NCI-H774 (cell line): ENCODE results near the gene RHOBTB3.
A peak's percentile ranks its signal among the peaks of the same experiment; 100 is the strongest.

Source experiments
- DNase-seq: peaks from one replicate; lab custom pipeline; 2025; lab: John Stamatoyannopoulos, UW

Gene RHOBTB3

DNA sequence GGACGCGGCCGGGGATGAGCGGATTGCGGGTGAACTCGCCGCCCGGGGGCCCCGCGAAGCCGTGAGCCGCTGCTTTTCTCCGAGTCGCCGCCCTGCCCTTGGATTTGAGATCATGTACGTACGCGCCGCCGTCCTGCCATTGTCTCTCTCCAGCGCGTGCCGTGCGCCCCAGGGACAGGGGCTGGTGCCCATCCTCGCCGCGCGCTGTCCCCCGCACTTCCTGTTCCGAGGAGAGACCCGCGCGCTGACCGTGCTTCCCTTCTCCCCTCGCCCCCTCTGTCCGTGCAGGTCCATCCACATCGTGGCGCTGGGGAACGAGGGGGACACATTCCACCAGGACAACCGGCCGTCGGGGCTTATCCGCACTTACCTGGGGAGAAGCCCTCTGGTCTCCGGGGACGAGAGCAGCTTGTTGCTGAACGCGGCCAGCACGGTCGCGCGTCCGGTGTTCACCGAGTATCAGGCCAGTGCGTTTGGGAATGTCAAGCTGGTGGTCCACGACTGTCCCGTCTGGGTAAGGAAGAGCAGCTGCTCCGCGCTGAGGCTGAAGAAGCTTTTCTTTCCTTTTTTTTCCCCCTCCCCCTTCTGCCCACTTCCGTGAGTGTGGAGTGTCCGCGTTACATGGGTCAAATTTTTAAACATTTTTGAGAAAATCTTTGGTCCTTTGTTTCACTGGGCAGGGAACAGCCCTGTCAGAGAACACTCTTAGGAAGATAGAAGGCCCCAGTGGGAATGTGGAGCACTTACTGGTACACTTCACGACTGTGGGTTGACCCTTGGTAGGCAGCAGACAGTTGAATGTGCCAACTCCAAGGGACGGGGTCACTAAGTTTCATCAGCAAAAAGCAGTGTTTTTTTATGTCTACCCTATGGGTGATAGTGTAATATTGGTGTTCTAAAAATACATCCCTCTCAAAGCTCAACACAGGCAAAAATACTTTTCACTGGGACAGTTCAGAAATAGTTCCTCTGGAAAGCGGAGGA lies 727 bp downstream of the RHOBTB3 start:
- DNase-seq = peak; percentile 56

DNA sequence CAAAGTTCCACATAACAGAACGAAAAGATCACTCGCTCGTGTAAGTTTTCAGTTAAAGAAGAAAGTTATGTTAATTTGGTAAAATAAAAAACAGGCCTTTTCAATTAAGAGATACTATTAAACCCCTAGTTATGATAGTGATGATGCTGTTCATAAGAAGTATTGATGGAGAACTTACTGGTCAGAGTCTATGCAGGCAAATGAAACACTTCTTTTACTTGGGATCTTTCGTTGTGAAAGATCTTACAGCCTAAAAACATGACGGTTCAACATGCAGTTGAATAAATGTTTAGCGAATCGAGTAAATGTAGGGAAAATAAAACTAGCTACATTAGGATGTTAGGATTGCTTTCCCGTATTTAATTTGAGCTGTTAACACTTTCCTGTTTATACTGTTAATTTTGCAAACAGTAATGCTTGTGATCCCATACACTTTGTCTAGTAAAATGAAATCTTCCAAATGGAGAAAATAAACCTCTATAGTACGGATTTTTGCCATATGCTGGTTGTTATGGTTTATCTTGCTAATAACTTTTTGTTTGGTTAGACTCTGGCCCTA lies 2.0 kb downstream of the RHOBTB3 start:
- DNase-seq = no peak

DNA sequence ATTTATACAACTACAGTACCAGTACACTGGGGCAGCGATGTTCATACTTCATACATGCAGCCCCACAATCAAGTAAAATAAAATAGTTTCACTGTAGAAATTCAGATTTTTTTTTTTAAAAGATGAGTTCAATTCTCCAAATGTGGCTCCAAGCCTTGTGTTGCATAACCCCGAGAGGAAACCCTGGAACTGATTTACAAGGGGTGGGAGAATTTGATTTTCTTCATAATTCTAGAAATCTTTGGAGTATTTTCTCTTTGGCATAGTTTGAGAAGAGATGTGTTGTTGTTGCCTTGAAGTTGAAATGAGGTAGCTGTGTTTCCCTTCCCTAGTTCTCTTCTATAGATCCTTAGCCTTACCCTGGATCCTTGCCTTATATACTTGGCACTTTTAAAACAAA lies 3.1 kb downstream of the RHOBTB3 start:
- DNase-seq = no peak

DNA sequence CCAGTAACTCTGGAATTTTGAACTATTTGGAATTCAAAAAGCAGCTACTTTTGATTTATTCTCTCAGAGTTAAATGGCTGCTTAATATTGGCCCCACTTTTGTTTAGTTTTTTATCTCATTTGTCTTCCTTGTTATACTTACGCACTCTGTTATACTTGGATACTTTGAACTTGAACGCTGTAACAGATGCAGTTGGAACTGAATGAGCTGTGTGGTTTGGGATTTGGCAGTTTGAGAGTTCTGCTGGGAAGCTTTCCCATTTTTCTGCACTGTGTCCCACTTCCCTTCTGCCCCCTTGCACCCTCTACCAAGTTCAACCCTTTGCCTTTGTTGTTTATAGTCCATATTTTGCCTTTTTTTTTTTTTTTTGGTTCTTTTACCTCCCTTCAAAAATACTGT lies 3.8 kb downstream of the RHOBTB3 start:
- DNase-seq = no peak

DNA sequence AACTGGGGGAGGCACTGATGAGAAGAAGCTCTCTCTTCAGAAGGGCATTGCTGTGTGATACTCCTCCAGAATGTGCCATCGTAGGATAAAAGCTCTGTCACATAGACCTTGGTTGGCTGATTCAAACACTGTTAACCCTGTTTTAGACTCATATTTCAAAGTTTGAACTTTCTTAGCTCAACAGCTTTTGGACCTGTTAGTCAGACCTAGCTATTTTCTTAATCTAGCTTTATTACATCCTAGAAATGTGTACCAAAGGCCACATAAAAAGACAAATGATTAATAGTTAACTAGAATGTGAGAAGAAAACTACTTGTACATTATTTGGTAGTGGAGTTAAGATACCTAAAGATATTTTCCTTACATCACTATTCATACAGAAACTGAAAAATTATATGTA lies 4.3 kb downstream of the RHOBTB3 start:
- DNase-seq = no peak

DNA sequence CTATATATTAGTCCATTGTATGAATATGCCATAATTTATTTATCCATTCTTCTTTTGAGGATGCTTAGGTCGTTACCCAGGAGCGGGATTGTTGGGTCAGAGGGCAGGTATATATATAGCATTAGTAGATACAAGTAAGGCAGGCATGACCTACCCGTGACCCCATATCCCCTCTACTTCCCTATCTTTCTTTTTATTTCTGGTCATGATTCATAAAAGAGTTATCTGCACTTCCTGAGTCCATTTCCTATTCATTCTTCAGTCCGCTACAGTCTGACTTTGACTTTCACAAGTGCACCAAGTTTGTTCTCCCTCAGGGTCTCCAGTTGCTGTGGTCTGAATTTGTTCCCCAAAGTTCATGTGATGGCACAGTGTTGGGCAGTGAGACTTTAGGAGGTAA lies 6.9 kb downstream of the RHOBTB3 start:
- DNase-seq = no peak

DNA sequence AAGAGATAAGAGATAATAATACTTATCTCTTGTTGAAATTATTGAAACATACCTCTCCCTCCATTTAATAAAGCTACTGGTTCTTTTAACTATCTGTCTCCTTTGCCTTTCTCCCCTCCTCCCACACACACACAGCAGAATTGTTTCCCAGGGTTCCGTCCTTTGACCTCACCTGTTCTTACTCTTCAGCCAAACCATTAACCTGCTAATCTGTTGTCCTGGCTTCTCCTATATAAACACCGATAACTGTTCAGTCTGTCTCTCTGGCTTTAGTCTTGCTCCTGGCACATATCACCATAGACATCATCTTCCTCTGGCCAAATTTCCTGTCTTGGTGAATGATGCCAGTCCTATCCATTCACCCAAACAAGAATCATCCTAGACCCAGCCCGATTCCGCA lies 7.7 kb downstream of the RHOBTB3 start:
- DNase-seq = no peak

DNA sequence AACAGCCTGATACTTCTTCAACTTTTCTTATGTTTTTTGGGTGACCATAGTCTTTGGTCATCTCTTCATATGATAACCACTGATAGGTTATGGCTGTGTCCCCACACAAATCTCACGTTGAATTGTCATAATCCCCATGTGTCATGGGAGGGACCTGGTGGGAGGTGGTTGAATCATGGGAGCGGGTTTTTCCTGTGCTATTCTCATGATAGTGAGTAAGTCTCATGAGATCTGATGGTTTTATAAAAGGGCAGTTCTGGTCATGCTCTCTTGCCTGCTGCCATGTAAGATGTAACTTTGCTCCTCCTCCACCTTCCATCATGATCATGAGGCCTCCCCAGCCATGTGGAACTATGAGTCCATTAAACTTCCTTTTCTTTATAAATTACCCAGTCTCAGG lies 8.7 kb downstream of the RHOBTB3 start:
- DNase-seq = no peak

DNA sequence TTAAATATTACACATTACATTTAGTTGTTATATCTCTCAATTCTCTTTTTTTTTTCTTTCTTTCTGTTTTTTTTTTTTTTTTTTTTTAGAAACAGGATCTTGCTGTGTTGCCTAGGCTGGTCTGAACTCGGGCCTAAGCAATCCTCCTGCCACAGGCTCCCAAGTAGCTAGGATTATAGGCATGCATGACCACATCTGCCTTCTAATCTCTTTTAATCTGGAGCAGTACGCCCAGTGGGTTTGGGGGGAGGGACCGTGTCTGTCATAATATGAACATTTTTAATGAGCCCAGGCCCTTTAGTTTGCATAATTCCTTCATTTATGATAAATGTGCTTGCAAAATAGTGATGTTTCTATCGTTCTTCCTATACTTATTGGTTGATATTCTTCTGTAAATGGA lies 10.3 kb downstream of the RHOBTB3 start:
- DNase-seq = no peak

DNA sequence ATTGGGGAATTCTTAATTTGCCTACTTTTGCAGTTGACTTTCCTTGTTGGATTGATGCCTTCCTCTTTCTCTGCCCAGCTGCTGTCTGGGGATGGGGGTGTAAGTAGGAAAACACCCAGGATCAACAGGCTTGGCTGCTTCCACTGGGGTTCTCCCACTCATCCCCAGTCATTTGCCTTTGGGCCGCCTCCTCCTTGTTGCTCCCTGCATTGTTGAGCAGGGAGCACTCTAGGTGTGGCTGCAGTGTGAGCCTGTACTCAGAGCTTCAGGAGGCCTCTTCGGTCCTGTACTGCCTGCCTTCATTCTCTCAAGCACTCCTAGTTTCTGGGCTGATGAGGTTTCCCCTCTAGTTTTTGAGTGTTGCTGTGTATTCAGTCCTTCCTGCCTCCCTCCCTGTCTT lies 12.1 kb downstream of the RHOBTB3 start:
- DNase-seq = no peak

DNA sequence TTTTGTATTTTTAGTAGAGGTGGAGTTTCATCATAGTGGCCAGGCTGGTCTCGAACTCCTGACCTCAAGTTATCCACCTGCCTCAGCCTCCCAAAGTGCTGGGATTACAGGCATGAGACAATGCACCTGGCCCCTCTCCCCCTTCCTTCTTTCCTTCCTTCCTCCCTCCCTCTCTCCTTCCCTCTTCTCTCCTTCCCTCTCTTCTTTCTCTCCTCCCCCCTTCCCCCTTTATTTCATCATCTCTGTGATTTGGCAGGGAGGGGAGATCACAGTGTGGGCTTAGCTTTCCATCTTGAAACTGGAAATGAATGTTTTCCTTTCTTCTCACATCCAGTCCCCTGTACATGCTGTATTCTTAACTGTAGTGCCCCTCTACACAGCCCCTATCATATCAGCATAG lies 12.7 kb downstream of the RHOBTB3 start:
- no peak for DNase-seq

DNA sequence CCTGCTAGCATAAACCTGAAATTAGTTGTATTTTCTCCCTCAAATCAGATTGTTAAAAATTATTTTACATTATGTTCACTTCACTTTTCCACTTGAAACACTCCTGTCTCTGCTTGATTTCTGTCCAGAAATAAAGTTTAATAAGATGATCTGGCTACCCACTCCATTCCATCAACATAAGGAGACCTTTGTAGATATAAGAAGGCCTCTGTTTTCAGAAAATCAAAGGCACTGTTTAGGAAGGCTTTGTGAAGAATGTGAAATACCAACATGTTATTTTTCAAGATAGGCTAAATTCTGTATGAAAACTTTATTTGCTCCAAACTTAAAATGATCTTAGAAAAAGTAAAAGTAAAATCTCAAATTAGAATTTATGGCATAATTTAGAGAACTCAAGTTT lies 15.1 kb downstream of the RHOBTB3 start:
- DNase-seq = no peak

DNA sequence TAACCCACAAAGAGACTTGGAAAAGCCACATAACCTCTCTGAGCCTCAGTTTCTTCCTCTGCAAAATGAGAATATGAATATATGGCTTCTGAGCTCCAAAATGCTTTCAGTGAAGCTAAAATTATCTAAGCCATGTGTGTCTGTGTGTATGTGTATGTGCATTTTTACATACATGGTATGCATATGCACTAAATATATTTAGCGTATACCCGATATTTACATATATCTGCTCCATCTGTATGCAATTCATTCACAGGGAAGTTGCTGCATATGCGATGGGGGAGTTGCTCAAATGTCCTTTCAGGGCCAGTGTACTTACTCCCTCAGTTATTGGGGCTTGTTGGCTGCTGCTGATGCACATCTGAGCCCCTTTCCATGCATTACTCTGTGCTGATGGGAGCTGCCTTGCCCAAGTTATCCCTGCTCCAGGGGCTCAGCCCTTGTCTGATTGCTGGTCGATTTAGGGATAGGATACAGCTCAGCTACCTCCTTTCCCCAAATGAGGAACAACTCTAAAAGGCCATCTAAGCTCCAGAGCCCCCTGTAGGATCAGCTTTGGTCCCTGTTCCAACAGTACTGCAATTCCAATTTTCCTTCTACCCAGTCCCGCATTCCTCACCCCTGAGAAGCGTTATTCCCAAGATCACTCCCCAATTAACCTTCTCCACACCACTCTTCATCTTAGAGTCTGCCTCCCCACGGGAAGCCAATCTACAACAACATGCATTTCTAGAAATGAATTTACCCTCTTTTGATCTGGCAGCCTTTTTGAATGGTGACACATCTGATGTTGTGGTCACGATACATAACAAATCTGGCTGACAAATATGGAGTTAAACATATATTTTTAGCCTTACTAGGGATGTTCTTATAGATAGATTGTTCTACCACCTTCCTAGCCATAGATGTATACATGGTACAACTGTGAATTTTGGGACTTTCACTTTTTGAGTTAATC lies 15.9 kb downstream of the RHOBTB3 start:
- no peak for DNase-seq

DNA sequence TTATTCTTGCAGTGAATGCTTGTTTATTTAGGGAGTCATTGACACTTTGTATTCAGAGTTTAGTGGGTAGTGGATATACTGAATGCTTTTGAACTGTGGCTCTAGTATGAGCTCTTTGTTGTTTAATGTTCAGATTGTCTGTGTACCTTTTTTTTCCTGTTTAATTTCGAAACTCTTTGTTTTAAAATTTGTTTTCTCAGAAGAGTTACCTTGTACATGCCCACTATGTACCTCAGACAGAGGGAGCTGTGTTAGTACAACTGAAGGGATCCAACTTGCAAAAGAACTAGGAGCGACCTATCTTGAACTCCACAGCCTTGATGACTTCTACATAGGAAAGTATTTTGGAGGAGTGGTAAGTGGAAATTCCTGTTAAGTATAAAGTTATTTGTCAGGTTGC lies 17.0 kb downstream of the RHOBTB3 start:
- no peak for DNase-seq

DNA sequence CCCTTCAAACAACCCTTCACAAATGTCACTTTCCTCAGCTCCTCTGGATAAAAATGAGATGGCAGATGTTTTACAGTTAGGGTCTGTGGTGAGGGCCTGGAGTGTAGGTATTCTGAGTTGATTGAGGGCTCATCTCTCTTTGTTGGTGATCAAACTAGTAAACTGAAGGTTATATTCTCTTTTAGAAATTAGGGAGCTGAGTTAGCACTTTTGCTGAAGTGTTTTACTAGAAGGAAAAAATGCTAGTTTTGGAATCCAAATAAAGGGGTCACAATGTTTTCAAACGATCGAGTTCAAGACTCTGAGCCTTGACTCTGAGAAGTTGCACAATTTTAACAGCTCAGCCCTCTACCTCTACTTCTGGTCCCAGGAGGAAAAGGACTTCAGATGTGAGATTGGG lies 23.4 kb downstream of the RHOBTB3 start:
- DNase-seq = no peak

DNA sequence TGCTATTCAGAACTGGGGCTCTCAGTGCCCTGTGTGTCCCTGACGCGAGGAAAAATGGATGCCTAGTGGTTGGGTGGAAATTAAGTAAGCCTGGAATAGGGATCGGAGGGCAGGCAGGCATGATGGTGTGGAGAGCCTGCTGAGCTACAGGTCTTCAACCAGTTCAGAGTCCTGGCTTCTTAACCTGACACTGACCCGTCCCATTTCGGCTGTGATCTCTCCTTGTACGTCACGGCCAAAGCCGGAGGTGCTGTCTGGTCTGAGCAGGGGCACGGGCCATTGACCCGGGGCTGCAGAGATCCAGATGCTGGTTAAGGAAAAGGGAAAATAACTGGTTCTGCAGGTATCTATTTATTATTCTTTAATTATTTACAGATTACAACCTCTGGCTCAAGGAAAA lies 27.9 kb downstream of the RHOBTB3 start:
- no peak for DNase-seq

DNA sequence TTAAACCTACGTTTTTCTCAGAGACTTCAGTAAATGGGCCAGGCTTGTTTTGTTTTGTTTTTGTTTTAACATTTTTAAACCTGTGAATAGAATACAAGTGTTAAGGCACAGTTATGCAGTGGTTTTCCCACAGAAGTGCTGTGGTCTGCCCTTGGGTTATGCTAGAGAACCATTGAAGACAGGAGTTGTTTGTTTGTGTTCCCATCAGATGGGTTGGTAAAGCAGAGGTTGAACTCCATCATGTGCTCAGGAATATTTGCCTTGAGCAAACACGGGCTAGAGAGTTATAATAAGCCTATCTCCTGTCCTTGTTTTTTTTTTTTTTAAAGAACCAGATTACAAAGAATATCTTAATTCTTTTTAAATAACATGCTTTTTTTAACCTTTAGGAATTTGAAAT lies 28.5 kb downstream of the RHOBTB3 start:
- DNase-seq = peak; percentile 22

DNA sequence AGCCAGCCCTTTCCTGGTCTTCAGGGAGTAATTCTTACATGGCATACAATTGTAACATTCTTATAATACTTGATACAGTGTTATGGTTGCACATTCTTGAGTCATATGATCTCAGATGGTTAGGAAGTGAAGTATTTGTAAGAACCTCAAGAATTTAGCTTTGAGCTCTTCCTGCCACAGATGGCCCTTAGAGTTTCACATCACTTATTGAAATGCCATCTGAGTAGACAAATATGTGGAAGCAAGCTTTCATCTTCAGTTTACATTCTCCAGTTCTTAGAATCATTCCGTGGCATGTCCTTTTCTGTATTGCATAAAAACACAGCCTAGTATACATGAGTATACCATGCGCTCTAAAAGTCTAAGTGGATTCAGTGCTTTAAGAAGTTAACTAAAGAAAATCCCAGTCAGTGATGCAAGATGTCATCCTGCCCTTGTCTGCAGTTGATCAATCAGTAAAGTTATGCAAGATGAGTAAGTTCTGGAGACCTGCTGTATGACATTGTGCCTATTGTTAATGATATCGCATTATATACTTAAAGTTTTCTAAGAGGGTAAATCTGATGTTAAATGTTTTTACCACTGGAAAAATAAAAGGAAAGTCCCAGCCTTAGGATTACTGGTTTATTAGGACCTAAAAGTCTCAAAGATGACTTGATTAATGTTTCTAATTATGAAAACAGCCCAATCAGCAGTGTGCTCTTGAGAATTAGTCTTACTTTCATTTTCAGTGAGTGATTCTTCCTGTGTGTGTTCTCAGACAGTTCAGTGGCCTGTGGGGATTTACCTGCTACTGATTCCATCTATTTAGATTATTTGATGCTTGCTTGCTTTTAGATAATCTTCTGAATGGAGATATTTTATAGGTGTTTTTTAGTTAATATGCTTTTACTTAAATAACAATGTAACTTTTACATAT lies 29.4 kb downstream of the RHOBTB3 start:
- DNase-seq = no peak

DNA sequence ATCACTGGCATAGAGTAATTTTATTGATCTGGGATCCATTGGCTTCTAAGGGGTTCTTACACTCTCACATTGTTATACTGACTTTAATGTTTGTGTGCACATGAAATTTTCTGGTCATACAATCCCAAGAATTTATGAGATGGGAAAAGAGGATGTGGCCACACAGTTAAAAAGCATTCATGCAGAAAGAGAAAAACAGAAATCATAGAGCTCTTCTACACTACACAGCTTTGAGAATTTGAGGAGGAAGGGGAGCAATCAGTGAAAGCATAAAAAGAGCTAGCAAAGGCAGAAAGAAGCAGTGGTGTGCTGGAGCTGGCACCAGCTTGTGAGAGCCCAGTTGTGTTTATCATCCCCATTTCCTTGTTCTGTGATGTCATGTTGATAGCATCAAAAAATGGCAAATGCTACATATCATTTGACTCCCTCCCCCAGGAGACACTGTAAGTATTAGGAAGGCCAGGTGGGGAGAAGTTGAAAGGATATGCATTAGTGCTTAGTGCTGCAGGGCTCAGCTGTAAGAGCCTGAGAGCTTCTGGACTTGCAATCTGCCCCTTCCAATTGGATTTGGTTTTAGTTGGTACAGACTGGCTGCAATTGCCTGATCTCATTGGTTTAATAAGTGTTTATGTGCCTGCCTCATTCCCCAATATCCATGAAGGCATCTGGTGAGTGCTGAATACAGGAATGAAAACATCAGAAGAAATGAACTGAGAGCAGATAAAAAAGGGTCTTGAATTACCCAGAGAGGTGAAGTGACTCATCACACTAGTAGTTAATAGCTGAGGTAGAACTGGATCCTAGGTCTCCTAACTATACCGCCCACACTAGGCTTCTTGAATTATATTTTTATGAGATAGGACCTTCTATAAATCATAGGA lies 30.9 kb downstream of the RHOBTB3 start:
- no peak for DNase-seq

DNA sequence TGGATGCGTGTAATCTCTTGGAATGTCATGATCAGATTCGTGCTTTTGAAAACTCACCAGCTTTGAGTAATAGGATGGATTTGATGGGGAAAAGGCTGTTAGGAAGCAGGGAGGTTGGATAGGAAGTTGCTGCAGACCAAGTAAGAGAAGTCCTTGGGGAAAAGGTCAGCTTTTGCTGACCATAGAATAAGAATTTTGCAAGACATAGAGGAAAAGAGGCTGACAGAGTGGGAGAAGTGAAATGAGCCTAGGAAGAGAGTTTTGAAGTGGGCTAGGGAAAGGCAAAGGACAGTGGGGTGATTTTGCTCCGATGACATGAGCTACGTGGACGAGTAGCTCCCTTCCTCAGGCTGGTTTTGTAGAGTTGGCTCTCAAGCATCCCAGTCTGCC lies 31.5 kb downstream of the RHOBTB3 start:
- no peak for DNase-seq
